ENCODE results near the gene RNF20.
"Not testable (repeated sequence)": the region's sequence is repeated elsewhere in the genome, so short reads cannot be mapped to it uniquely, and the experiment has no call there.

The RNF20 gene, protein sequence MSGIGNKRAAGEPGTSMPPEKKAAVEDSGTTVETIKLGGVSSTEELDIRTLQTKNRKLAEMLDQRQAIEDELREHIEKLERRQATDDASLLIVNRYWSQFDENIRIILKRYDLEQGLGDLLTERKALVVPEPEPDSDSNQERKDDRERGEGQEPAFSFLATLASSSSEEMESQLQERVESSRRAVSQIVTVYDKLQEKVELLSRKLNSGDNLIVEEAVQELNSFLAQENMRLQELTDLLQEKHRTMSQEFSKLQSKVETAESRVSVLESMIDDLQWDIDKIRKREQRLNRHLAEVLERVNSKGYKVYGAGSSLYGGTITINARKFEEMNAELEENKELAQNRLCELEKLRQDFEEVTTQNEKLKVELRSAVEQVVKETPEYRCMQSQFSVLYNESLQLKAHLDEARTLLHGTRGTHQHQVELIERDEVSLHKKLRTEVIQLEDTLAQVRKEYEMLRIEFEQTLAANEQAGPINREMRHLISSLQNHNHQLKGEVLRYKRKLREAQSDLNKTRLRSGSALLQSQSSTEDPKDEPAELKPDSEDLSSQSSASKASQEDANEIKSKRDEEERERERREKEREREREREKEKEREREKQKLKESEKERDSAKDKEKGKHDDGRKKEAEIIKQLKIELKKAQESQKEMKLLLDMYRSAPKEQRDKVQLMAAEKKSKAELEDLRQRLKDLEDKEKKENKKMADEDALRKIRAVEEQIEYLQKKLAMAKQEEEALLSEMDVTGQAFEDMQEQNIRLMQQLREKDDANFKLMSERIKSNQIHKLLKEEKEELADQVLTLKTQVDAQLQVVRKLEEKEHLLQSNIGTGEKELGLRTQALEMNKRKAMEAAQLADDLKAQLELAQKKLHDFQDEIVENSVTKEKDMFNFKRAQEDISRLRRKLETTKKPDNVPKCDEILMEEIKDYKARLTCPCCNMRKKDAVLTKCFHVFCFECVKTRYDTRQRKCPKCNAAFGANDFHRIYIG
- total RNA-seq = 47.7 to 90.0 (median 75.8) reads per million in 3 experiments

DNA sequence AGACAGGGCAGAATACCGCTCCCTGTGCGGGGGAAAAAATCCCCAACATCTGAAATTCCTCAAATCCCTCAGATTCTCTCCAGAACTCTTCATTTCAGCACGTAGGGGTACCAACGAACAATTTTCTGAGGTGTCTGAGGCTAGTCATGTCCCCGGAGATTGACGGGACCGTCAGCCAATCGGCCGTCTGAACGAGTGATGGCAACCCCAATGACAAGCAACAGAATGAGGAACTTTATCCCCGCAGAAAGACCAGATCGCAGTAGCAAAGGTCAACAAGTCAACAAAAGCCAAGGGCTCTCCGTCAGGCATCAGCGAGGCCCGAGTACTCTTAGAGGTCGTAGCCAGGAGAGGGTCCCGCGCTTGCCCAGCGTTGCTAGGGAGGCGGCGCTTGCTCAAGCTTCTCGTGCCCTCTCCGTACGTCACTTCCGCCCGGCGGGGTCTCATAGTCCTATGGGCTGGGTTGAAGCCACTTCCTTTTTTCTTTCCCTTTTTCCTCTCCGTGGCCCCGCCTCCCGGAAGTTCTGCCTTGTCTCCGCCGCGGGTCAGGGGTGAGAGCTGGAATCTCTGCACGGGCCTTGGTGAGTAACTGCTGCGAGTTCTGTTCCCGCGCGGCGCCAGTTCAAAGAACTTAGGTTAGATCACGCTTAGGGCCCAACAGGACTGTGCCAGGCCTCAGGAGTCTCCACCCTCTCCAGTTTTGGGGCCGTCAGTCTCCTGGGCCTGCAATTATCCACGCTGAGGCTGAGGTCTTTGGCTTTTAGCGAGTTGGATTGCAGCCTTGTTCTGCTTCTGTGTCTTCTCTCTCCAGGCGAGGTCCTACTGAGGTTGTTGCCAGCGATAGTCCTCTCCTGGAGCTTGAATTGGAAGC is at the start of gene RNF20:
RNF20 (plus strand) TSS at position 520 of the 871 bp plus-strand sequence. CDS start 1,571 bp downstream, outside the sequence.
- peak; percentile 99 for DNase-seq

DNA sequence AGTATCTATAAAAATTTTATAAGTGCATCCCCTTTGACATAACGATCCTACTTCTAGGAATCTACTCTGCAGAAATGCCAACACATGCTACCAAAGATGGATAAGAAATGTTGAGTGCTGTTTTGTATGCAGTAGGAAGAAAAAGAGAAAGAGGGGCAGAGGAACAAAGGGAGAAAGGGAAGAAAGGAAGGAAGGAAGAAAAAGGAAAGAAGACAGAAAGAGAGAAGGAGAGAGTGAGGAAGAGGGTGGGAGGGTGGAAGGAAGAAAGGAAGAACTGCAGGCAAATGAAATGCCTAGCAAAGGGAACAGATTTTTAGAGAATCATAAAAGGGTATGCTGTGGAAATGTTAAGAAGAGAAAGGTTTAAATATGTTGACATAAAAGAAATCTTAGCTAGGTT is 49.6 kb upstream of the RNF20 start:
- no peak for DNase-seq

DNA sequence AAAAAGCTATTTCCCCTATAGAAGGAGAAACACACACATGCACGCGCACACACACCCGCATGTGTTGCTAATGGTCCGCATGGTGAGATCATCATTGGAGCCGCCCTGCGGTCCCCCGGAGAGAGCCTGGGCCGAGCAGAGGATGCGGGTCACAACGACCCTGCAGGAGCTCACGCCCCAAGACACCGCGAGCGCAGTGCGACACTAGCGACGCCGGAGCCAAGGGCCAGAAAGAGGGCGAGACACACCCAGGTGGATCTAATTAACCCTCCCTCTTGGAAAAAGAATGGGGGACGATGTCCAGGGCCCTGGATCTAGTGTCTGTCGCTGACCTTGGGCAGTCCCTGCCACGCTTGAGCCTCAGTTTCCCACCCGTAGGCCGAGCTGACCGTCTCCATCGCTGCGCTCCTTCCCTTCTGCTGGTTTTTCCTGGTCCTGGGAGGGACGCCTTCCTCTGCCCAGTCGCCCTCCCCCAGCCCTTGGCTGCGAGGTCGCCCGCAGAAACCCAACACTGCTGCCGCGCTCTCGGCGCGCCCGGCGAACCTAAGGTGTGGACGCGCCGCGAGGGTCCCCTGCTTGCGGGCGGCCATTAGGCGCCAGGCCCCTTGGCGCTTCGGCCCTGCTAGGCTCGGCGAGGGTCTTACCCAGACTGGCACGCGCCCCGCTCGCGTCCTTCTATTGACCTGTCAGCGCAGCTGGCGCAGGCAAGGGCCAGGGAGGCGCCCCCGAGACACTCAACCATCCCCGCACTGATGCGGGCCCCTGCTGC is 47.5 kb upstream of the RNF20 start:
- no peak for DNase-seq

DNA sequence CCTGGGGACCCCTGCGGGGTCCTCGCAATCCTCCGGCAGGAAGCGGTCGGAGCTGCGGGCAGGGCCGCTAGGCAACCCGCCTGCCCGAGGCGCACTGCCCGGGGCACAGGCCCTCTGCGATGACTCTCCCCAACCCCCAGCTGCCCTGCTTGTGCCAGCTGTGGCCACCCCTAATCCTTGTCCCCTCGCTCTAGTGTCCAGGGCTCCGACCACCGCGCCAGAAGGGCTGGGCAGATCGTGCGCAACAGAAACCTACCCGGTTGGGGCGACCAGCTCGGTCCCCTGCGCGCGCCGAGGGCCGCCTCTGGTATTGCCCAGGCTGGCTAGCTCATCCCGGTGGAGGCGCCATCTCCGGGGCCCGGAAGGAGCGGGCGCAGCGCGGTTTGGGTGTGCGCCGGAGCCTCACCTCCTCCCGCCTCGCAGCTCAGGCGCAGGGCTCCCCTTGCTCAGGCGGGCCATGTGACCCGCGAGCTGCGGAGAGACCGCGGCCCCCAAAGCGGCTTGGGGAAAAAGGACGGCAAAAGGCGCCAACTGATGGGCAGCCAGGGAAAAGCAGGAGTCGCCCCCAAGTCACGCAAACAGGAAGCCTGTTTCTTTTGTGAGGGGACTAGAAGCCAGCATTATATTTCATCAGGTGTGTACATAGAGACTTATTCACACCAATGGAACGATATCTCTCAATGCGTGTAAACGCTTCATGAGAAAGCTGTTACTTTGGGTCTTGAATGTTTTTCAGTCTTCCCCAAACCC is 46.8 kb upstream of the RNF20 start:
- DNase-seq = no peak

DNA sequence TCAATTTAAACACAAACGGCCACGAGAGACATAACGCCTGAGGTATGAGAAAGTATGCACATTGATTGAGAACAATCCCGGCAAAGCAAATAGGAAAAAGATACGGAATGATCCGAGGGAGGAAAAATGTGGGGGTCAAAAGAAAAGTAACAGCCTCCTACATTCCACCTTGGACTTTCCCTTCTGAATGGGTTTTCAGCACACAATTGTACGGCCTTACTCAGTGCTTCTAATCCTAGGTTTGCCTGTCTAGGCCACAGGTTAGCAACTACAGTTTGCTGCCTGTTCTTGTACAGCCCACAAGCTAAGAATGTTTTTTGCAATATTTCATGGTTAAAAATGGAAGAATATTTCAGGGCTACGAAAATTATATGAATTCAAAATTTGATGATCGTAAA is 46.2 kb upstream of the RNF20 start:
- no peak for DNase-seq

DNA sequence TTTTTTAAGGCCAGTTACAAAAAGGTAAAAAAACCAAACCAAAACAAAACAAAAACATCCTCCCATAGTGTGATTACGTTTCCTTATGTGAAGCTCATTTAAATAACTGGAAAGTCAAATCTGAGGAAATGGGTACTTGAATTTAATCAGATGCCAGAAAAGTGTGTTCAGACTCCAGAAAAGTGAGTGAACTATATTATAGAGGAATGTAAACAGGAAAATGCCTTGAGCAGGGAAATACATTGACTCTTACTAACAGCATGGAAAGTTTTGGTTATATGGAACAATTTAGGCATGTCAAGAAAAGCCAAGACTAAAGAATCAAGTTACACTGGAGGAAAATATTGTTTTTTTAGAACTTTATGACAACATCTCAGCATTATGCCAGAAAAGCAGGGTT is 37.8 kb upstream of the RNF20 start:
- no peak for DNase-seq

DNA sequence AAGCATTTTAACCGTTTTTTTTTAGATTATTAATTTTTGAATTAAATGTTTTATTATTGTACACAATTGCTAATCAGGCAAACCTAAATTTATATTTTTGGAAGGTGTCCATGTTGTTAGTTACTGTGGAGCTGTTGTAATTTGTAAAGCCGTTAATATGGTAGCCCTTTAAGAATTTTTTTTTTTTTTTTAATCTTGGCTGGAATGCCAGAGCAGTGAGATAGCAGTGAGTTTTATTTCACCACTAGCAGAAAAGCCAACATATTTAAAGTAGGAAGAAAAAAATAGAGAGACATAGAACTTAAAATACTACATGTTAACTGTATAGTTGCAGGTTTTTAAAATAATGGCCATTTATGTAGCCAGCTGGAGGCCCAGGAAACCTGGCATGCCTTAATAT is 35.3 kb upstream of the RNF20 start:
- DNase-seq = no peak

DNA sequence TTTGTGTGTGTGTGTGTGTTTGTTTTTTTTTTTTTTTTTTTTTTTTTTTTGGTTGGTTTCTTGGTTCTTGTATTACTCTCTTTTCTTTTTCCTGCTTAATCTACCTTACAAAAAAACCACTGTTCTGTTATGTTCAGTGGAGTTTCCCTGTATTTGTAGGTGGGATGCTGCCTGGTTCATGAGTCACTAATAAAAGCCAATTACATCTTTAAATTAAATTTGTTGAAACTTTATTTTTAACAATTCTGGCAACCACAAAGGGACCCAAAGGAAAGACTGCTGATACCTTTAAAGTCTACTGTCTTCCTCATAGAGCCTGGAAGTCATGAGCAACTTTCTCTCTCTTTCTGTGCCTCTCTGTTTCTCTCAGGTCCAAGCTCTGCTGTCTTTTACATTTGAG is 29.5 kb upstream of the RNF20 start:
- DNase-seq = no peak

DNA sequence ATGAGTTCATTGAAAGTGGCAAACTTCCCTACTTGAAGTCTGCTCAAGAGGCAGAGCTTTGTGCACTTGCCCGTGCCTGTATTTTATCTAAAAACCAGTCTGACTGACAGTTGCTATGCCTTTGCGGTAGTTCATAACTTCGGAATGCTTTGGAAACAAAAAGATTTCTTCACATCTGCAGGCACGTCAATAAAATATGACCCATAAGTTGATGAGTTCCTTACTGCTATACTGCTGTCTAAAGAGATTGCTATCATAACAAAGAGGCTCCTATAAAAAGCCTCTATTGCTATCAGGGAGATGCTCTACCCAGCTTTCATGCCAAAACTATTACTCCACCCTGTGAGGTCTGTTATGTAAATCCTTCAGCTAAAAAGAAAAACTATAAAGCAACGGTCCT is 25.4 kb upstream of the RNF20 start:
- no peak for DNase-seq

DNA sequence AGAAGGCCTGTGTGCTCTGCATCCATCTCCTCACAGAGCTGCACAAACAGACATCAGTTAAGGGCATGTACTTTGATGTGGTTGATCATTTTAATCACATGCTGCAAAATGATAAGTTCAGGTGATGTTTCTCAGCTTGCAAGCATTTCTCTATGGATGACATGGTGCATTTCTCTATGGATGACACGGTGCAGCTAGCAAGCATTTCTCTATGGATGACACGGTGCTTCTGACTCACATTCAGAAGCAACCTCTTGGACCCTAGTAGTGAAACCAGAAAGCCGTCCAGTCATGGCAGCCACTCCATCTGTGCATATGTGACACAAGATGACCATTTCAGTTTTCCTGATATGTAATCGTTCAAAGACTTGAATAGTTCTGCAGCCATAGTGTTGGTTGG is 24.1 kb upstream of the RNF20 start:
- no peak for DNase-seq

DNA sequence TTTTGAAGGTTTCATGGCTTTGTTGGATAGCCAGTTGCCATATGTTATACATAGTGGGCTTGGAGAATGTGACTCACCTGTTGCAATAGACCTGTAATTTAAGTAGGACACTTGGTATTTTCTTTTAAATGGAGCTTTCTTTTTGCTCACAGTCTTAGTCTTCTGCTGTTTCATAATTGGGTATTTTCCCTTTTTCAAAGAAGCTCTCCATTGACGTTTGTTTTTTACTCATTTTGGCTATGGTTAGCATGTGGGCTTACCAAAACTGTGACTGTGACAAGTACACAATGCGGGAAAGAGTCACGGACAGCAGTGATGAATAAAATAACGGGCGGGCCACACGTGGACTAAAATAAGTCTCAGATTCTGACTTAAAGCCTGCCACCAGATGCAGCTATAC is 23.2 kb upstream of the RNF20 start:
- no peak for DNase-seq

DNA sequence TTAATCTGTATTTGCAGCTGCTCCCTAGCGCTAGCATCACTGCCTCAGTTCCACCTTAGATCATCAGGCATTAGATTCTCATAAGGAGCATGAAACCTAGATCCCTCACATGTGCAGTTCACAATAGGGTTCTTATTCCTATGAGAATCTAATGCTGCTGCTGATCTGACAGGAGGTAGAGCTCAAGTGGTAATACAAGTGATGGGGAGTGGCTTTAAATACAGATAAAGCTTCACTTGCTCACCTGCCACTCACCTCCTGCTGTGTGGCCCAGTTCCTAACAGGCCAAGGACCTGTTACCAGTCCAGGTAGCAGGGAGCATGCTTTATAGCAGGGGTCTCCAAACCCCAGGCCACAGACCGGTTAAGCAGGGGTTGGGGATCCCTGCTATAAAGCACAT is 22.6 kb upstream of the RNF20 start:
- no peak for DNase-seq

DNA sequence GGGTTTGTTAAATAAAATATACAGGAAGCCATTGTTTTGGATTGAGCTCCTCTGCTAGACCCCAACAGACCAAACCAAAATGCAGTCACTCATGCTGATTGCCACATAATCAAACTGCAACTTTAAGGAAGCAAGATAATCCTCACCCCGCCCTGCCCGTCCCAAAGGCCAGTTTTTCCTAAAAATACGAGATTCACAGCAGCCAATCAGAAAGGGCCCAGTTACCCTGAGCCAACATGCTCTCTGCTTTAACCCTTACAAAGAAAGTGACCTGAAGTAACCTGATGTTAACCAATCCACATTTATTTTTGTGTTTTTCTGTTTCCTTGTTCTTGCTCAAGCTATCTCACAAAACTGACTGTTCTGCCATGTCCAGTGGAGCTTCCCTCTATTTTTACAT is 21.5 kb upstream of the RNF20 start:
- DNase-seq = no peak

DNA sequence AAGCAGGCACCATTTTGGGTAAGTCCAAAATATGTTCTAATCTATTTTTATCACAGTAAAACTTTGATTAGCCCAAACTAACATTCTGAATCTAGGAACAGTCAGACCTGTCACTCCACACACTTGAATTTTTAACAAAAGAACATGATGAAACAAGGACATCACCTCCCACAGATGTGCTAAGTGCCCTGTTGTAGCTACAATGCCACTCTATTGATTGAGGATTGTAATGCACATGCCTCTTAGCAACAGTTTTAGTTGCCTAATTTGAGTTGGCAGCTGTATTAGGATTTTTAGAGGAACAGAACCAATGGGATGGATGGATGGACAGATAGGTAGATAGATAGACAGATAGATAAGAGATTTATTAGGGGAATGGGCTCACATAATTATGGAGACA is 20.3 kb upstream of the RNF20 start:
- DNase-seq = no peak

DNA sequence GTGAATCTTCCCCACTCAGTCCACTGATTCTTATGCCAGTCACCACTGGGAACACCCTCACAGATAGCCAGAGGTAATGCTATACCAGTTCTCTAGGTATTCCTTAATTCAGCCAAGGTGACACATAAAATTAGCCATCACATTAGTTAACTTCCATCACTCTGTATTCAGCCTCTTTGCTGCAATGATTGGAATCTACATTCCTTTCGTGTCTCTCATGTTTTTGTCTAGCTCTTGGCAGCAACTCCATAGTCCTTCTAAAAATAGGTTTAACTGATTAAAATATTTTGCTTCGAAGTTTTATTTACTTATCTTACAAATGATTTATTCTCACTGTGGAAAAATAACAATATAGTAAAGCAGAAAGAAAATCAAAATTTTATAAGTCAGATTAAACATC is 19.6 kb upstream of the RNF20 start:
- DNase-seq = no peak

DNA sequence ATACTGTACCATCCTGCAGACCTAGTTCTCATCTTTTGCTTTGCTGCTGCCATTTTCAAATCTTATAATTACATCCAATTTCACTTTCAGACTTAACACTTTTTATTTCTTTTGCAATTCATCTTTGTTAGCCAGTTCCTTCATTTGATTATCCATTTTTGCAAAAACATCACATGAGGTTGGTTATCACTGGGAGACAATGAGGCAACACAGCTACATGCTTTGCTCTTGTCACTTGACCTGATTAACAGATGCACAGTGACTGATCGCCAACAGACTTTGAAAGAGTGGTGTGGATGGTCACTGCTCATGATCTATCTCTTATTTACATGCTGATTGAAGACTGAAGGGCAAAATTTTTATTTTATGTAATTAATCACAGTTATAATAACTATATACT is 17.0 kb upstream of the RNF20 start:
- no peak for DNase-seq

DNA sequence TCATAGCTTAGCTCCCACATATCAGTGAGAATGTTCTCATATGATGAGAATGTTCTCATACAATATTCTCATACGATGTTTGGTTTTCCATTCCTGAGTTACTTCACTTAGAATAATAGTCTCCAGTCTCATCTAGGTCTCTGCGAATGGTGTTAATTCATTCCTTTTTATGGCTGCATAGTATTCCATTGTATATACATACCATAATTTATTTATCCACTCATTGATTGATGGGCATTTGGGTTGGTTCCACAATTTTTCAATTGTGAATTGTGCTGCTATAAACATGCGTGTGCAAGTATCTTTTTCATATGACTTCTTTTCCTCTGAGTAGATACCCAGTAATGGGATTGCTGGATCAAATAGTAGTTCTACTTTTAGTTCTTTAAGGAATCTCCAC is 15.2 kb upstream of the RNF20 start:
- not testable (repeated sequence) for DNase-seq

DNA sequence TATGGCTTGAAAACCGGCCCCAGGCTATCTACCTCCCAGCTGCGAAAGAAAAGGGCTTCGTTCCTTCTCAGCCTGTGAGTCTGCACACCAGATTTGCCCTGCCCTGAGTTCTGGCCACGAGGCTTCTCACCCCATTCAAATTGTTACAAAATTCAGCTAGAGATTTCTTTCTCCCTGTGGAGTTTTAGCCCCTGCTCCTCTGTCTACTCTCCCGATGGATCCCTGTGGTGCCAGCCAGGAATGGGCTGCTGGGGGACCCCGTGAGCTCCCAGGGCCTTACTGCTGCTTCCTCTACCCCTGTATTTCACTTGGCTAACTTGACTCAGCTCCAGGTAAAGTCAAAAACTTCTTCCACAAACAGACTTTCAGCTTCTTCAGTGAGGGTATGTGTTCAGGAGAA is 9.3 kb upstream of the RNF20 start:
- DNase-seq = no peak

DNA sequence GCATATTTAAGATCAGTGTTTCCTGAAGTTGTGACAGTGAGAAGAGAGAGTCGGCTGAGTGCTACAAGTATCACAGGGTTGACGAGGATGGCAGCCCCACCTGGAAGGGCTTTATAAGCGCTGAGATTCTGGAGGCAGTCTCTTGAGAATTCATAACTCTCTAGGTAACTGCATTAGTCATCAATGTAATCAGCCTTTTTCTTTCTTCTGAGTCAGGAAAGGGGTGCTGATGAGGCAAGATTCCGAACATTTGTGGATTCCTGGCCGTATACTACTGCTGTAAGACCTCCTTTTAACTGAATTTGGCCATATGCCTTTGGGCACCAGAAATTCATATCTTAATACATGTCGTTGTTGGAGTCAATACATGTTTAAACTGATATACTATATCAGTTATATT is 6.6 kb upstream of the RNF20 start:
- DNase-seq = no peak

DNA sequence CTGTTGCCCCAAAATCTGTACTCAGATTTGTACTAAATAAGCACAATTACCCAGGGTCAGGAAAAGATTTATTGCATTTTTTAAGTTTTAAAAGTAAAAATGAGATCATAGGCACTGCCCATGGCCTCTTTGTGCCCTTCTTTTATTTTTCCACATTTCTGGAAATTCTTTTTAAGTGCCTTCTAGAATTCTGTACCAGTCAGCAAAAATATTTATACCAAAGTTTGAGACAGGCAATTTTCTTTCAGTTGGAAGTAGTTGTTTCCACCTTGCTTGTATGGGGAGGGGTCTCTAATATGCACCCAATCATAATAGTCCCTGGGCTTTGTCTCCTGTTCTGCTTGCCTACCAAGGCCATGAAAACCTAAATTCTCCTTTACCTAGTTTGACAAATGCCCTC is 5.6 kb upstream of the RNF20 start:
- no peak for DNase-seq

DNA sequence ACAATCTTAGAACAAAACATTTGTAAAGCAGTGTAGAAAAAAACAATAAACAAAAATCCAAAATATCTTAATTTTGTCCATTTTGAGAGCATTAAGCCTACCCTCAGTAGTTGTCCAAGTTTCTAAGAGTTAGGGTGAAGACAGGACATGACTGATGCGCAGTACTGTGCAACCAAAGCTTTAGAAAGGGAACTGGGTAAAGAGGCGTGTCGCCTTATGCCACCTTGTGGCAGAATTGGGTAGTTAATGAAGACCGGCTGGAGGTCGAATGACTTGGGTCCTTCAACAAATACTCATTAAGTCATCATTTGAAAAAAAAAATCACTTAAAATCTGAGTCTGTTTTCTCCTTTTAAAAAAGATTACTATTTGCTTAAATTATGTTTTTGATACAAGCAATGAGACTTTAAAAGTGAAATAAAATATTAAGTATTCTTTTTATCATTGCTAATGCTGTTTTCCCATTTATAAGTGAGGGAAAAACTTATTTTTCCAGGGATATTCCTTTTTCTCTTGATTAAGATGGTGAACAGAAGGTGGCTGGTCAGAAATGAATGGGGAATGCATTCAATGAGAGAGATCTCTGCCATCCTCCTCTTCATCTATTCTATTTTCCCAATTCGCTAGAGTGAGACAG is 3.5 kb upstream of the RNF20 start:
- DNase-seq = peak; percentile 59

Measured in central memory CD4-positive, alpha-beta T cell (primary cell).